K562 (cell line): ENCODE data around the gene DUOXA2. TPM values are rescaled to one million over a fixed set of nuclear protein-coding genes. Genes with fewer than 3 reads are reported as not detected.

ENCODE experiments used
- ATAC-seq: fragments of 200-7000 bp; cut with Tn5 transposase; 3 replicates; pipeline ENCODE4 v1.9.1; 2020; ENCODE audit warnings: moderate library complexity
- BruUV-seq: library from RNA; stranded (reverse); fragments of 400-500 nt; replicated peaks from 2 replicates; lab custom pipeline; 2021; lab: Mats Ljungman, UMichigan
- CTCF ChIA-PET: fragments of 300-600 bp; formaldehyde crosslinking; extraction: SDS; loops from one replicate; lab custom pipeline; 2021; ENCODE audit warnings: low intra/inter-chr PET ratio; lab: Yijun Ruan, JAX
- POLR2A ChIA-PET: fragments of 300-600, 350-650 bp; sonication (Branson Sonifier 250); formaldehyde crosslinking; extraction: SDS; loops from one replicate; lab custom pipeline; 2021; ENCODE audit warnings: antibody characterized with exemption, inconsistent platforms; lab: Yijun Ruan, JAX
- DNase-seq, 4 experiments: peaks; one replicate each; pipeline versions ENCODE4 v3.0.0 to v3.0.0-alpha.2; 2011 to 2018; ENCODE audit warnings: low spot score in 3 of 4, mixed read lengths in 3 of 4; ENCODE audit errors: extremely low read depth in 1 of 4
- FAIRE-seq: peaks from 2 replicates; lab custom pipeline; 2011; peaks lifted over from hg19 to GRCh38; lab: Jason Lieb, UNC
- H2AFZ ChIP-seq: 2 replicates; pipeline ENCODE4 v1.6.0; 2011; ENCODE audit warnings: low read depth, low read length, control low read depth, inconsistent platforms
- H3K27ac ChIP-seq: fragments of 200-600 bp; 3 replicates; pipeline ENCODE4 v1.8.0; 2011; ENCODE audit warnings: low read depth, mild to moderate bottlenecking, control low read depth, inconsistent platforms, low read length, moderate library complexity, mixed read lengths; ENCODE audit errors: extremely low read depth
- H3K27me3 ChIP-seq, 2 experiments: fragments of 300-600 bp in 1 of 2; 2 replicates in 1 of 2; 3 replicates in 1 of 2; pipeline versions ENCODE4 v1.6.0 to v1.8.0; 2011; ENCODE audit warnings: inconsistent platforms in 2 of 2, low read length in 2 of 2, mild to moderate bottlenecking in 1 of 2, mixed read lengths in 1 of 2, moderate library complexity in 1 of 2; ENCODE audit not compliant: control insufficient read depth in 2 of 2, insufficient read depth in 2 of 2
- H3K36me3 ChIP-seq: fragments of 300-600 bp; 3 replicates; pipeline ENCODE4 v1.8.0; 2011; ENCODE audit warnings: mild to moderate bottlenecking, low read length, inconsistent platforms; ENCODE audit not compliant: control insufficient read depth, insufficient read depth
- H3K4me1 ChIP-seq, 2 experiments: fragments of 200-600 bp in 1 of 2; replicated peaks in 1 of 2; 2 replicates in 1 of 2; 3 replicates in 1 of 2; pipeline versions ENCODE4 v1.5.1 to v1.8.0; 2011; ENCODE audit warnings: inconsistent platforms in 2 of 2, low read length in 2 of 2, mild to moderate bottlenecking in 1 of 2, mixed read lengths in 1 of 2, moderate library complexity in 1 of 2; ENCODE audit not compliant: control insufficient read depth in 2 of 2, insufficient read depth in 2 of 2
- H3K4me2 ChIP-seq: 2 replicates; pipeline ENCODE4 v1.6.1; 2011; ENCODE audit warnings: low read length, control low read depth, inconsistent platforms, mixed read lengths; ENCODE audit not compliant: insufficient read depth
- H3K4me3 ChIP-seq: fragments of 200-600 bp; sonication (generic), shearing (Covaris generic); 2 replicates; pipeline ENCODE4 v1.5.1; 2016; ENCODE audit warnings: control low read depth, inconsistent platforms
- H3K79me2 ChIP-seq: fragments of 200-600 bp; 3 replicates; pipeline ENCODE4 v1.8.0; 2011; ENCODE audit warnings: low read length, inconsistent platforms; ENCODE audit not compliant: control insufficient read depth, insufficient read depth
- H3K9ac ChIP-seq, 2 experiments: 2 replicates each; pipeline versions ENCODE4 v1.6.0 to v1.6.1; 2011; ENCODE audit warnings: low read depth in 2 of 2, low read length in 2 of 2, control low read depth in 1 of 2, inconsistent platforms in 1 of 2, mild to moderate bottlenecking in 1 of 2, mixed read lengths in 1 of 2; ENCODE audit not compliant: insufficient read depth in 1 of 2
- H3K9me1 ChIP-seq: one replicate; pipeline ENCODE4 v1.6.0; 2011; ENCODE audit warnings: inconsistent platforms, mild to moderate bottlenecking, low read length, moderate library complexity; ENCODE audit not compliant: control insufficient read depth, insufficient read depth
- H3K9me3 ChIP-seq: replicated peaks from 2 replicates; pipeline ENCODE4 v1.5.1; 2011; ENCODE audit warnings: low read depth, low read length, inconsistent platforms; ENCODE audit not compliant: control insufficient read depth, insufficient read depth
- H4K20me1 ChIP-seq: replicated peaks from 2 replicates; pipeline ENCODE4 v1.6.1; 2011; ENCODE audit warnings: low read length, inconsistent platforms, mixed read lengths; ENCODE audit not compliant: control insufficient read depth, insufficient read depth
- FOXP1 ChIP-seq: sonication (generic); formaldehyde crosslinking; IDR thresholded peaks from 2 replicates; pipeline ENCODE4 v1.8.0; 2022; ENCODE audit warnings: mild to moderate bottlenecking, missing genetic modification reagents
- JUN ChIP-seq, 2 experiments: sonication (generic) in 1 of 2; formaldehyde crosslinking in 1 of 2; IDR thresholded peaks; 2 replicates each; pipeline versions ENCODE4 v1.6.1 to v1.8.0; 2012 to 2022; ENCODE audit warnings: borderline replicate concordance in 2 of 2, mild to moderate bottlenecking in 2 of 2, improper control_type of control experiment in 1 of 2, low read depth in 1 of 2, low read length in 1 of 2, missing genetic modification reagents in 1 of 2
- KHSRP ChIP-seq: fragments of 450-650 bp; IDR thresholded peaks from 2 replicates; pipeline ENCODE4 v1.6.1; 2017
- MTA2 ChIP-seq: fragments of 450-650 bp; IDR thresholded peaks from 2 replicates; pipeline ENCODE4 v1.6.1; 2016; ENCODE audit warnings: low read depth
- PATZ1 ChIP-seq: fragments of 250-450 bp; sonication (Bioruptor Pico); IDR thresholded peaks from 2 replicates; pipeline ENCODE4 v1.5.0; 2020; ENCODE audit warnings: mild to moderate bottlenecking, borderline replicate concordance
- POU5F1 ChIP-seq: fragments of 150-350 bp; IDR thresholded peaks from 2 replicates; pipeline ENCODE4 v1.6.1; 2014; ENCODE audit warnings: borderline replicate concordance, low read length, low read depth, mild to moderate bottlenecking; ENCODE audit not compliant: partially characterized antibody
- ZNF639 ChIP-seq, 2 experiments: fragments of 200-800 bp in 1 of 2; sonication (Bioruptor generic) in 1 of 2; sonication (generic) in 1 of 2; formaldehyde crosslinking in 1 of 2; IDR thresholded peaks in 1 of 2; conservative IDR thresholded peaks in 1 of 2; 2 replicates each; pipeline versions ENCODE4 v1.5.0 to v1.6.1; 2016 to 2020; ENCODE audit warnings: missing compliant biosample characterization in 1 of 2, missing genetic modification characterization in 1 of 2, missing genetic modification reagents in 1 of 2
- WGBS: fragments of 100-300 bp; shearing (Covaris generic); methylation state at CpG from one replicate; pipeline ENCODE4 v1.1.6; 2016; ENCODE audit warnings: low coverage, mixed read lengths; ENCODE audit not compliant: insufficient coverage; ENCODE audit errors: missing lambda C conversion rate; 5-methylcytosine and 5-hydroxymethylcytosine counted together
- in situ Hi-C: fragments of 300-500 bp; cut with MboI; formaldehyde crosslinking; loops from 4 replicates; pipeline ENCODE4 v1.15.0; 2018; ENCODE audit warnings: inconsistent platforms, mixed read lengths
- intact Hi-C: fragments of 100-400 bp; cut with micrococcal nuclease; formaldehyde crosslinking; loops from 2 replicates; pipeline ENCODE4 v1.14.2; 2022
- polyA plus RNA-seq, 8 experiments: library from polyadenylated mRNA; depleted of rRNA in 4 of 8; stranded (reverse) in 5 of 8; unstranded in 3 of 8; fragments of >200 nt; fragmentation: Nextera tagmentation in 2 of 8; fragmentation: Illumina TruSeq in 1 of 8; extraction: Ambion mirVana in 2 of 8; extraction: Trizol in 1 of 8; gene quantifications; 2 replicates each; pipeline versions ENCODE4 v1.2.1 to v1.2.3, GENCODE V29; 2011 to 2014; ENCODE audit warnings: inconsistent platforms in 1 of 8, missing spikeins in 1 of 8
- total RNA-seq, 7 experiments: library from RNA; depleted of rRNA in 6 of 7; stranded (reverse); fragments of >200 nt in 6 of 7; fragmentation: Illumina TruSeq in 2 of 7; extraction: Trizol in 2 of 7; gene quantifications; 2 replicates each; pipeline versions ENCODE4 v1.2.1 to v1.2.3, GENCODE V29; 2011 to 2021; ENCODE audit warnings: low replicate concordance in 1 of 7
- TF ChIP-seq, protein P1 (sequence below): IDR thresholded peaks from 2 replicates; pipeline ENCODE4 v1.6.1; 2011; ENCODE audit warnings: borderline replicate concordance, low read depth, mild to moderate bottlenecking, moderate library complexity, low read length; ENCODE audit not compliant: insufficient read depth, poor library complexity, severe bottlenecking
- TF ChIP-seq, protein P2 (sequence below): fragments of 250-450 bp; sonication (Bioruptor Pico); IDR thresholded peaks from 2 replicates; pipeline ENCODE4 v1.4.0; 2020
- TF ChIP-seq, protein P3 (sequence below): fragments of 450-650 bp; conservative IDR thresholded peaks from 2 replicates; pipeline ENCODE4 v1.6.1; 2016; ENCODE audit warnings: missing genetic modification characterization, low read depth, mild to moderate bottlenecking, control low read depth, missing compliant biosample characterization

DUOXA2 gene
- total and polyA plus RNA-seq, 9 of the 15 experiments (the other 6 are each of a cell fraction or from before 2014, with no cell fraction given): not detected

- ChIA-PET CTCF (no interaction called here), POLR2A (interaction anchor here (1.3 kb wide), 1 partner anchor 13 kb away, joined by 4 read pairs; no protein-coding TSS in a partner anchor)
- Histone ChIP-seq H4K20me1 (peaks cover 5% of the 10 kb centered on the region; the same call in 1 of the 2 replicates), H3K36me3 (no peaks in the 10 kb centered on the region), H3K4me3 (no peak overlapping the region), H3K9ac (no peak overlapping the region), H3K27ac (no peak overlapping the region), H3K9me1 (no peaks in the 10 kb centered on the region), H3K27me3 (no peaks in the 10 kb centered on the region), H2AFZ (no peak overlapping the region), H3K9me3 (no peaks in the 10 kb centered on the region), H3K4me1 (peaks cover 8 to 12% of the 10 kb centered on the region in 2 experiments; a peak in 4 of 5 replicates), H3K4me2 (no peak overlapping the region), H3K79me2 (no peaks in the 10 kb centered on the region)
- DNase-seq (peak in 1 of 4 experiments; percentile 34), ATAC-seq (no peak), FAIRE-seq (peak; percentile 54)
- intact Hi-C loops: no loop called here
- WGBS: 14% methylated on average over 1 of the region's 1 CpG
- in situ Hi-C loops: no loop called here
- no TSS peak for BruUV-seq
- TF ChIP-seq, protein P1, sequence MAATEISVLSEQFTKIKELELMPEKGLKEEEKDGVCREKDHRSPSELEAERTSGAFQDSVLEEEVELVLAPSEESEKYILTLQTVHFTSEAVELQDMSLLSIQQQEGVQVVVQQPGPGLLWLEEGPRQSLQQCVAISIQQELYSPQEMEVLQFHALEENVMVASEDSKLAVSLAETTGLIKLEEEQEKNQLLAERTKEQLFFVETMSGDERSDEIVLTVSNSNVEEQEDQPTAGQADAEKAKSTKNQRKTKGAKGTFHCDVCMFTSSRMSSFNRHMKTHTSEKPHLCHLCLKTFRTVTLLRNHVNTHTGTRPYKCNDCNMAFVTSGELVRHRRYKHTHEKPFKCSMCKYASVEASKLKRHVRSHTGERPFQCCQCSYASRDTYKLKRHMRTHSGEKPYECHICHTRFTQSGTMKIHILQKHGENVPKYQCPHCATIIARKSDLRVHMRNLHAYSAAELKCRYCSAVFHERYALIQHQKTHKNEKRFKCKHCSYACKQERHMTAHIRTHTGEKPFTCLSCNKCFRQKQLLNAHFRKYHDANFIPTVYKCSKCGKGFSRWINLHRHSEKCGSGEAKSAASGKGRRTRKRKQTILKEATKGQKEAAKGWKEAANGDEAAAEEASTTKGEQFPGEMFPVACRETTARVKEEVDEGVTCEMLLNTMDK: no peak
- TF ChIP-seq, protein P2, sequence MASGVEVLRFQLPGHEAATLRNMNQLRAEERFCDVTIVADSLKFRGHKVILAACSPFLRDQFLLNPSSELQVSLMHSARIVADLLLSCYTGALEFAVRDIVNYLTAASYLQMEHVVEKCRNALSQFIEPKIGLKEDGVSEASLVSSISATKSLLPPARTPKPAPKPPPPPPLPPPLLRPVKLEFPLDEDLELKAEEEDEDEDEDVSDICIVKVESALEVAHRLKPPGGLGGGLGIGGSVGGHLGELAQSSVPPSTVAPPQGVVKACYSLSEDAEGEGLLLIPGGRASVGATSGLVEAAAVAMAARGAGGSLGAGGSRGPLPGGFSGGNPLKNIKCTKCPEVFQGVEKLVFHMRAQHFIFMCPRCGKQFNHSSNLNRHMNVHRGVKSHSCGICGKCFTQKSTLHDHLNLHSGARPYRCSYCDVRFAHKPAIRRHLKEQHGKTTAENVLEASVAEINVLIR: no peak
- TF ChIP-seq JUN (IDR thresholded peaks at IDR 0.05; ENCODE audit: borderline replicate concordance, low read depth, low read length): peak; percentile 67; the same call in 1 of the 2 replicates
- TF ChIP-seq JUN (CRISPR knock-in tag; IDR thresholded peaks at IDR 0.05; ENCODE audit: borderline replicate concordance): no peak
- TF ChIP-seq FOXP1 (CRISPR knock-in tag): no peak
- no peak for TF ChIP-seq ZNF639 (CRISPR knock-in tag; conservative IDR thresholded peaks at IDR 0.05 in 1 of 2, IDR thresholded peaks at IDR 0.05 in 1 of 2)
- TF ChIP-seq PATZ1 (CRISPR knock-in tag): no peak
- TF ChIP-seq MTA2: no peak
- TF ChIP-seq KHSRP: no peak
- TF ChIP-seq, protein P3, sequence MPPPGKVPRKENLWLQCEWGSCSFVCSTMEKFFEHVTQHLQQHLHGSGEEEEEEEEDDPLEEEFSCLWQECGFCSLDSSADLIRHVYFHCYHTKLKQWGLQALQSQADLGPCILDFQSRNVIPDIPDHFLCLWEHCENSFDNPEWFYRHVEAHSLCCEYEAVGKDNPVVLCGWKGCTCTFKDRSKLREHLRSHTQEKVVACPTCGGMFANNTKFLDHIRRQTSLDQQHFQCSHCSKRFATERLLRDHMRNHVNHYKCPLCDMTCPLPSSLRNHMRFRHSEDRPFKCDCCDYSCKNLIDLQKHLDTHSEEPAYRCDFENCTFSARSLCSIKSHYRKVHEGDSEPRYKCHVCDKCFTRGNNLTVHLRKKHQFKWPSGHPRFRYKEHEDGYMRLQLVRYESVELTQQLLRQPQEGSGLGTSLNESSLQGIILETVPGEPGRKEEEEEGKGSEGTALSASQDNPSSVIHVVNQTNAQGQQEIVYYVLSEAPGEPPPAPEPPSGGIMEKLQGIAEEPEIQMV (tag): no peak
- TF ChIP-seq POU5F1: no peak
Observed at GRCh38 chr15:45157974-45158373, 43.8 kb downstream of the DUOXA2 start.
